WTC11 (cell line): ENCODE results near the gene CELA3A. TPM values are rescaled to one million over a fixed set of nuclear protein-coding genes. Genes with fewer than 3 reads are reported as not detected.

Experiments used
- ATF2 ChIP-seq: sonication (generic); formaldehyde crosslinking; IDR thresholded peaks from 2 replicates; pipeline ENCODE4 v1.8.1; 2022; ENCODE audit warnings: low read depth, missing genetic modification reagents, borderline replicate concordance
- CBFB ChIP-seq: sonication (generic); formaldehyde crosslinking; IDR thresholded peaks from 2 replicates; pipeline ENCODE4 v1.8.1; 2022; ENCODE audit warnings: mild to moderate bottlenecking, low read depth, missing genetic modification reagents
- CREB1 ChIP-seq: sonication (generic); formaldehyde crosslinking; IDR thresholded peaks from 2 replicates; pipeline ENCODE4 v1.8.0; 2023; ENCODE audit warnings: mild to moderate bottlenecking, missing genetic modification reagents
- CREM ChIP-seq: sonication (generic); formaldehyde crosslinking; IDR thresholded peaks from 2 replicates; pipeline ENCODE4 v1.8.1; 2022; ENCODE audit warnings: mild to moderate bottlenecking, missing genetic modification reagents, moderate library complexity
- E2F1 ChIP-seq: sonication (generic); formaldehyde crosslinking; IDR thresholded peaks from 2 replicates; pipeline ENCODE4 v1.8.0; 2022; ENCODE audit warnings: mild to moderate bottlenecking, missing genetic modification reagents
- E2F5 ChIP-seq: sonication (generic); formaldehyde crosslinking; IDR thresholded peaks from 2 replicates; pipeline ENCODE4 v1.8.1; 2022; ENCODE audit warnings: mild to moderate bottlenecking, moderate library complexity, missing genetic modification reagents
- EMX1 ChIP-seq: fragments of 250-450 bp; sonication (Bioruptor Pico); IDR thresholded peaks from 2 replicates; pipeline ENCODE4 v1.8.0; 2021; ENCODE audit warnings: mild to moderate bottlenecking
- ESRRA ChIP-seq: sonication (generic); formaldehyde crosslinking; IDR thresholded peaks from 2 replicates; pipeline ENCODE4 v1.8.1; 2022; ENCODE audit warnings: mild to moderate bottlenecking, missing genetic modification reagents, borderline replicate concordance
- JUN ChIP-seq: sonication (generic); formaldehyde crosslinking; IDR thresholded peaks from 2 replicates; pipeline ENCODE4 v1.8.0; 2023; ENCODE audit warnings: mild to moderate bottlenecking, missing genetic modification reagents
- NFATC4 ChIP-seq: fragments of 250-450 bp; sonication (Bioruptor Pico); IDR thresholded peaks from 2 replicates; pipeline ENCODE4 v1.9.0; 2021; ENCODE audit warnings: mild to moderate bottlenecking
- NR2C2 ChIP-seq: sonication (generic); formaldehyde crosslinking; IDR thresholded peaks from 2 replicates; pipeline ENCODE4 v1.8.0; 2022; ENCODE audit warnings: mild to moderate bottlenecking, missing genetic modification reagents
- OVOL2 ChIP-seq: fragments of 250-450 bp; sonication (Bioruptor Pico); IDR thresholded peaks from 2 replicates; pipeline ENCODE4 v1.9.0; 2021; ENCODE audit warnings: mild to moderate bottlenecking, borderline replicate concordance
- PRRX2 ChIP-seq: fragments of 250-450 bp; sonication (Bioruptor Pico); IDR thresholded peaks from 2 replicates; pipeline ENCODE4 v1.8.0; 2021; ENCODE audit warnings: mild to moderate bottlenecking
- RORB ChIP-seq: fragments of 250-450 bp; sonication (Bioruptor Pico); IDR thresholded peaks from 2 replicates; pipeline ENCODE4 v1.9.0; 2021; ENCODE audit warnings: mild to moderate bottlenecking
- SMAD3 ChIP-seq: sonication (generic); formaldehyde crosslinking; IDR thresholded peaks from 2 replicates; pipeline ENCODE4 v1.8.0; 2022; ENCODE audit warnings: missing genetic modification reagents, mild to moderate bottlenecking, borderline replicate concordance
- SOX15 ChIP-seq: fragments of 250-450 bp; sonication (Bioruptor Pico); IDR thresholded peaks from 2 replicates; pipeline ENCODE4 v1.9.0; 2021; ENCODE audit warnings: mild to moderate bottlenecking
- SP1 ChIP-seq: sonication (generic); formaldehyde crosslinking; conservative IDR thresholded peaks from 2 replicates; pipeline ENCODE4 v1.8.1; 2022; ENCODE audit warnings: missing genetic modification reagents
- STAT6 ChIP-seq: sonication (generic); formaldehyde crosslinking; conservative IDR thresholded peaks from 2 replicates; pipeline ENCODE4 v1.8.1; 2023; ENCODE audit warnings: mild to moderate bottlenecking, low read depth, missing genetic modification reagents, moderate library complexity
- TCF7 ChIP-seq: sonication (generic); formaldehyde crosslinking; IDR thresholded peaks from 2 replicates; pipeline ENCODE4 v1.8.0; 2022; ENCODE audit warnings: mild to moderate bottlenecking, low read depth, missing genetic modification reagents, moderate library complexity
- USF1 ChIP-seq: sonication (generic); formaldehyde crosslinking; IDR thresholded peaks from 2 replicates; pipeline ENCODE4 v1.8.0; 2022; ENCODE audit warnings: mild to moderate bottlenecking, missing genetic modification reagents
- USF2 ChIP-seq: sonication (generic); formaldehyde crosslinking; IDR thresholded peaks from 2 replicates; pipeline ENCODE4 v1.8.1; 2023; ENCODE audit warnings: mild to moderate bottlenecking, missing genetic modification reagents, moderate library complexity
- ZNF232 ChIP-seq: sonication (generic); formaldehyde crosslinking; IDR thresholded peaks from 2 replicates; pipeline ENCODE4 v1.8.0; 2022; ENCODE audit warnings: mild to moderate bottlenecking, missing genetic modification reagents
- ZNF263 ChIP-seq: sonication (generic); formaldehyde crosslinking; IDR thresholded peaks from 2 replicates; pipeline ENCODE4 v1.8.1; 2022; ENCODE audit warnings: low read depth, mild to moderate bottlenecking, moderate library complexity, missing genetic modification reagents
- ZNF425 ChIP-seq: fragments of 250-450 bp; sonication (Bioruptor Pico); conservative IDR thresholded peaks from 2 replicates; pipeline ENCODE4 v1.9.0; 2021; ENCODE audit warnings: mild to moderate bottlenecking
- ZNF671 ChIP-seq: fragments of 250-450 bp; sonication (Bioruptor Pico); IDR thresholded peaks from 2 replicates; pipeline ENCODE4 v1.8.0; 2021; ENCODE audit warnings: mild to moderate bottlenecking
- total RNA-seq: library from RNA; stranded (reverse); gene quantifications from 3 replicates; pipeline ENCODE4 v1.2.3, GENCODE V29; 2021
- TF ChIP-seq, protein P1 (sequence below): fragments of 250-450 bp; sonication (Bioruptor Pico); IDR thresholded peaks from 2 replicates; pipeline ENCODE4 v1.9.0; 2021; ENCODE audit warnings: mild to moderate bottlenecking
- TF ChIP-seq, protein P2 (sequence below): sonication (generic); formaldehyde crosslinking; IDR thresholded peaks from 2 replicates; pipeline ENCODE4 v1.8.1; 2023; ENCODE audit warnings: mild to moderate bottlenecking, missing genetic modification reagents

Gene CELA3A
- total RNA-seq, 1 experiment from 2014 or later, result 8.0 TPM

DNA sequence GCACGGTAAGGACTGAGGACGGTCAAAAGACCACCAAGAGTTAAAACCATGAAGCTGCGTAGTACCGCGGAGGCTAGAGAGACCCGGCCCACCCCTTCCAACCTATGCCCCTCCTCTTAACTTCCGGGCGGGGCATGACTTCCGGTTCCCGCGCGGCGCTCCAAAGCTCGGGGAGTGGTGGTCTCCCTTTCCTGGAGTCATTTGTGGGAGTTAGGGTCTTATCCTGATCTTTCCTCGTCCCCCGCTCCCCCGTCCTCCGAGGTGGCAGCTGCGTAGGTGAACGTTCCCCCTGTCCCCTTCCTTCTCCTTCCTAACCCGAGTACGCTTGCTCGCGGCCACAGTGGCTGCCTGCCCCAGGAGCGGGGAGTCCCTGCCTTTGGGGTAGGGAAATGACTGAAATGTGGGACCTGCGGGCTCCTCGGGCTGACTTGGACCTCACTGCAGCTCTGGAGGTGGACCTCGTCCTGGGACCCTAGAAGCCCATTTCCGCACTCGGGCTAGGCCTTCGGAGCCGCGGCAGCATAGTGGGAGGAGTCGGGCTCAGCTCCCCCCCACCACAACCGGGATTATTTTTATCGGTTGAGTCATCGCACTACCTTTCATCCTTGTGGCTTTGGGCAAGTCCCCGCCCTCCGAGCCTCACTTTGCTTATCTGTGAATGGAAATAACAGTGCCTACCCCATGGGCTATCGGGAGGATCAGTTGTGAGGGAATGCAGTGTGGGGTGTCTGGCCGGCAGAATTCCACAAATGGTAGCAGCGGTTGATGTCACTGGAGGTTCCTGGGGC is 24.1 kb downstream of the CELA3A start (continued):
- no peak for TF ChIP-seq E2F1
- no peak for TF ChIP-seq PRRX2 (CRISPR knock-in tag)
- TF ChIP-seq E2F5 (CRISPR knock-in tag), result no peak
- no peak; the same call in 1 of the 2 replicates for TF ChIP-seq SMAD3 (CRISPR knock-in tag)
- TF ChIP-seq ATF2 (CRISPR knock-in tag), result no peak
- no peak for TF ChIP-seq CBFB (CRISPR knock-in tag)
- TF ChIP-seq EMX1 (CRISPR knock-in tag), result no peak
- peak; percentile 81 for TF ChIP-seq SP1 (CRISPR knock-in tag)
- no peak for TF ChIP-seq SOX15 (CRISPR knock-in tag)
- 0 out of 2 replicates have a peak, but pooled peaks have one; percentile 35 for TF ChIP-seq USF1
- TF ChIP-seq OVOL2 (CRISPR knock-in tag), result no peak
- TF ChIP-seq NR2C2 (CRISPR knock-in tag), result no peak
- TF ChIP-seq, protein P1, sequence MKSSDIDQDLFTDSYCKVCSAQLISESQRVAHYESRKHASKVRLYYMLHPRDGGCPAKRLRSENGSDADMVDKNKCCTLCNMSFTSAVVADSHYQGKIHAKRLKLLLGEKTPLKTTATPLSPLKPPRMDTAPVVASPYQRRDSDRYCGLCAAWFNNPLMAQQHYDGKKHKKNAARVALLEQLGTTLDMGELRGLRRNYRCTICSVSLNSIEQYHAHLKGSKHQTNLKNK (CRISPR knock-in tag), result no peak
- TF ChIP-seq, protein P2, sequence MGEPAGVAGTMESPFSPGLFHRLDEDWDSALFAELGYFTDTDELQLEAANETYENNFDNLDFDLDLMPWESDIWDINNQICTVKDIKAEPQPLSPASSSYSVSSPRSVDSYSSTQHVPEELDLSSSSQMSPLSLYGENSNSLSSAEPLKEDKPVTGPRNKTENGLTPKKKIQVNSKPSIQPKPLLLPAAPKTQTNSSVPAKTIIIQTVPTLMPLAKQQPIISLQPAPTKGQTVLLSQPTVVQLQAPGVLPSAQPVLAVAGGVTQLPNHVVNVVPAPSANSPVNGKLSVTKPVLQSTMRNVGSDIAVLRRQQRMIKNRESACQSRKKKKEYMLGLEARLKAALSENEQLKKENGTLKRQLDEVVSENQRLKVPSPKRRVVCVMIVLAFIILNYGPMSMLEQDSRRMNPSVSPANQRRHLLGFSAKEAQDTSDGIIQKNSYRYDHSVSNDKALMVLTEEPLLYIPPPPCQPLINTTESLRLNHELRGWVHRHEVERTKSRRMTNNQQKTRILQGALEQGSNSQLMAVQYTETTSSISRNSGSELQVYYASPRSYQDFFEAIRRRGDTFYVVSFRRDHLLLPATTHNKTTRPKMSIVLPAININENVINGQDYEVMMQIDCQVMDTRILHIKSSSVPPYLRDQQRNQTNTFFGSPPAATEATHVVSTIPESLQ (CRISPR knock-in tag), result no peak
- 0 out of 2 replicates have a peak, but pooled peaks have one; percentile 49 for TF ChIP-seq CREB1
- no peak for TF ChIP-seq NFATC4 (CRISPR knock-in tag)
- TF ChIP-seq ESRRA (CRISPR knock-in tag), result no peak
- TF ChIP-seq ZNF671, result no peak
- 0 out of 2 replicates have a peak, but pooled peaks have one; percentile 40 for TF ChIP-seq JUN (CRISPR knock-in tag)
- no peak for TF ChIP-seq STAT6 (CRISPR knock-in tag)
- TF ChIP-seq TCF7 (CRISPR knock-in tag), result no peak
- no peak for TF ChIP-seq ZNF232 (CRISPR knock-in tag)
- TF ChIP-seq RORB, result no peak
- no peak for TF ChIP-seq ZNF425 (CRISPR knock-in tag)
- TF ChIP-seq USF2 (CRISPR knock-in tag), result no peak
- no peak for TF ChIP-seq ZNF263 (CRISPR knock-in tag)
- TF ChIP-seq CREM (CRISPR knock-in tag), result no peak
